Neural progenitor cell (in vitro differentiated cells): ENCODE measurements around the gene PIGC.

Source experiments
- EZH2 ChIP-seq: fragments of 200-600 bp; sonication (generic); IDR thresholded peaks from 2 replicates; pipeline ENCODE4 v1.6.1; 2017; ENCODE audit warnings: antibody characterized with exemption, mild to moderate bottlenecking, moderate library complexity
- TF ChIP-seq, protein P1 (sequence below): fragments of 200-600 bp; sonication (generic); IDR thresholded peaks from 2 replicates; pipeline ENCODE4 v1.5.1; 2017; ENCODE audit warnings: antibody characterized with exemption, mild to moderate bottlenecking

- no peak for TF ChIP-seq EZH2
- TF ChIP-seq, protein P1, sequence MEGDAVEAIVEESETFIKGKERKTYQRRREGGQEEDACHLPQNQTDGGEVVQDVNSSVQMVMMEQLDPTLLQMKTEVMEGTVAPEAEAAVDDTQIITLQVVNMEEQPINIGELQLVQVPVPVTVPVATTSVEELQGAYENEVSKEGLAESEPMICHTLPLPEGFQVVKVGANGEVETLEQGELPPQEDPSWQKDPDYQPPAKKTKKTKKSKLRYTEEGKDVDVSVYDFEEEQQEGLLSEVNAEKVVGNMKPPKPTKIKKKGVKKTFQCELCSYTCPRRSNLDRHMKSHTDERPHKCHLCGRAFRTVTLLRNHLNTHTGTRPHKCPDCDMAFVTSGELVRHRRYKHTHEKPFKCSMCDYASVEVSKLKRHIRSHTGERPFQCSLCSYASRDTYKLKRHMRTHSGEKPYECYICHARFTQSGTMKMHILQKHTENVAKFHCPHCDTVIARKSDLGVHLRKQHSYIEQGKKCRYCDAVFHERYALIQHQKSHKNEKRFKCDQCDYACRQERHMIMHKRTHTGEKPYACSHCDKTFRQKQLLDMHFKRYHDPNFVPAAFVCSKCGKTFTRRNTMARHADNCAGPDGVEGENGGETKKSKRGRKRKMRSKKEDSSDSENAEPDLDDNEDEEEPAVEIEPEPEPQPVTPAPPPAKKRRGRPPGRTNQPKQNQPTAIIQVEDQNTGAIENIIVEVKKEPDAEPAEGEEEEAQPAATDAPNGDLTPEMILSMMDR: no peak
Observed at GRCh38 chr1:172450524-172450885, 6.6 kb upstream of the PIGC start.
